HT1080 (cell line): ENCODE results near the gene MBOAT2. TPM values are rescaled to one million over a fixed set of nuclear protein-coding genes. Genes with fewer than 3 reads are reported as not detected.

Experiments used
- DNase-seq: peaks from one replicate; pipeline ENCODE4 v3.0.0-alpha.2; 2015; ENCODE audit warnings: low read depth
- total RNA-seq: library from RNA; depleted of rRNA; stranded (reverse); fragments of >200 nt; shearing (Covaris generic); gene quantifications from 2 replicates; pipeline ENCODE4 v1.2.3, GENCODE V29; 2014

Gene MBOAT2
- total RNA-seq, 1 experiment from 2014 or later, result 26.4 TPM

DNA sequence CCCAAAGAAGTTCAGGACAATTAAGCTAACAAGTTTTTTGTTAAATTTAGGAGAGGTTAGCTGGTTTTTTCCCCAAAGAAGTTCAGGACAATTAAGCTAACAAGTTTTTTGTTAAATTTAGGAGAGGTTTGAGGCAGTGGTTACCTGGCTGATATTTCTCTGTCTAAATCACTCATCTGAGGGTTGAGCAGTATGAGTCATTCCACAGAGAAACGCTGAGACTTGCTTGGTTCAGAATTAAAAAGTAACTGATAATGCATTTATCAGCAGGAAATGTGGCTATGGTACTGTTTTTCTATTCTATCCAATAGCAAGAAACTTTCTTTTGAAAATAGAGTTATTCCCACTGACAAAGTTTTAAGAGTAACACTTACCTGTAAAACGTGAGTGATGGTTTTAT is 143.2 kb downstream of the MBOAT2 start:
- no peak for DNase-seq

DNA sequence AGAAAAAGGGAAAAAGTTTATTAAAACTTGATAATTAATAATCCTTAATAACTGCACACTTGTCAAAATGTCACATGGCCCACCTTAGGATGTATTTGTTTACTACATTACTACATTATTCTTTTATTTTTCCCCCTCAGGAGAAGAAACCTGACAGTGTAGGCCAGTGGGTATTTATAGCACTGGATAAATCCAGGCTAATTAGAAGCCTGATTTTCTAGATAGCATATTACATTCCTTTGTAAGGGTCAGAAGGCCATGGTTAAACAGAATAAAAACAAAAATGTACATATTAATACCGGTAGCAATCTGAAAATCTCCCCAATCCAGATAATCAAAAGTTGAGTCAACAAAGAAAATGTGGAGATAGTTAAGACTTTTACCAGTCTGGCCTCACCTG is 144.6 kb downstream of the MBOAT2 start:
- DNase-seq, result no peak

DNA sequence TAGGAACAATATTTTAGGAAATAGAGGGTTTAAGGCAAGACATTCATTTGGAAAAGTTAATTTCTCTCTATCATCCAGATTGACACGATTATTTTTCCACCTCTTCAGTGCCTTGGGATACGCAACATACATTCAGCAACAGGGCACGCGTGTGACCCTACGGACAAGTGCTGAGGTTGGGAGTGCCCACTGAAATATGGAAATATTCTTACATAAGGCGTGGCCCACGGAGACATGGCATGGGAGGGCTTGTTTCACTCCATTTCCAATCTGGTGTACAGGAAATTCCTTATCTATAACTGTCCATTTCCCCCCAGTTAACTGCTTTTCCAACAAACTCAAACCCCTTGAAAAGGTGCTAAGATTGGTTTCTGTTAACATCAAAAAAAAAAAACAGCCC is 145.2 kb downstream of the MBOAT2 start:
- DNase-seq, result no peak

DNA sequence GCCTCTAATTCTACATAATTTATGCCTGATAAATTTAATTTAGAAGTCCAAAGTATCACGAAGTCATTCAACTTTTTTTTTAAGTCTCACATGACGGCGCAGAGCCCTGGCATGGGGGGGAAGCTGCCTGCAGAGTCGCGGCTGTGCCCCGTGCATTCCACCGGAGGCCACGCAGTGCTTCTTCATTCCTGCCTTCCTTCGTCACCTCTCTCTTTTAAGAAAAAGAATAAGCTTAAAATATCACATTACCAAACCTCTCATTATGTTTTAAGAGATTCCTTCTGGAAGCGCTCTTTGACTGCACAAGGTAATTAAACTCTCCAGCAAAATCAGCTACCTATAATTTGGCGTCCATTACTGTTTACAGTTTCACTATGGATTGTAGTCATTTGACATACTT is 145.8 kb downstream of the MBOAT2 start:
- DNase-seq, result no peak

DNA sequence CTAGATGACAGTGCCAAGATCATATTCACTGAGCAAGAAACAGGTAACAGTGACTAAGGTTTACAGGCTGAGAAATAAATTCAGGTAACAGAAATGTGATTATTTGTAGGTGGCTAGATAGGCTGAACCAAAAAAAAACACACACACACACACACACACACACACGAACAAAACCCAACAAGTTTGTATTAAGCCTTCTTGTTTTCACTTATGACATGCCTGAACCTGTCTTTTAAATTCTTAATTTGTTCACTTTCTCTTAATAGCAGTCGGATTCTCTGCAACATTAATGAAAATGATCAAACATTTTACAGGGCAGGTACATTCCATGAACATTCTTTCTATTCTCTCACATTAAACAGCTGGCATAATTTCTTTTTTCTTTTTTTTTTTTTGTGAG is 147.3 kb downstream of the MBOAT2 start:
- no peak for DNase-seq

DNA sequence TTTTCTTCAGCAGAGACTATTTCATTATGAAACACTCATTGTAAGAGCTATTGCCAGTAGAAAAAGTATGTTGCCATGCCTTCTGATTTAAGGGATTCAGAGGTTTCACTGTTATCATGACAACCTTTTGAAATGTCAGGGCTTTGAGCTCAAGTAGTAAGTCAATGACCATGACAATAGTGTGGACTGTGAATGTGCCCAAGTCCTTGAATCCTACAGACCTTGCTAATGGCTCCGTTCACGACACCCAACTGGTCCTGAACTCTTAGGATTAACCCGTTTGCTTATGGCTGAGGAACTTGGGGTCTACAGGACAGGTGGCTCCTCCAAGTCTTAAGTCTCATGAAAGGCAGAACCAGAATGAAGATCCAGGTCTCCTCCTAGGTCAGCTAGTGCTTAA is 148.5 kb downstream of the MBOAT2 start:
- no peak for DNase-seq

DNA sequence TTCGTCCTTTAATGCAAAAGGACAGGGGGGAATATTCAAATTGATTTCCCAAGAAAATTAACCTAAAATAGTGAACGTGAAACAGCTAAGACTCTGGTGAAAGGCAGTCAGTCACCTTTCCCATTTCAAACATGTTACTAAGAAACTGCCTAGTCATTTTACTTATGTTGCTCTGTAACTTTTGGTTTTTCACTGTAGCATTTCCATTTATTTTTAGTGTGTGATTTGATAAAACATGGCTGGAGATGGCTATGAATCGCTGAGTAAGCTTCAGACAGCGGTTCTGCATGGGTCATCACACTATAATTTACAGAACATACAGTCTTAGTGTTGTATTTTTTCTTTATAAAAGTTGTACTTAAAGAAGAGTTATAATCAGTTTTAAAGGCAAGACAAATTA is 150.1 kb downstream of the MBOAT2 start:
- DNase-seq, result no peak

DNA sequence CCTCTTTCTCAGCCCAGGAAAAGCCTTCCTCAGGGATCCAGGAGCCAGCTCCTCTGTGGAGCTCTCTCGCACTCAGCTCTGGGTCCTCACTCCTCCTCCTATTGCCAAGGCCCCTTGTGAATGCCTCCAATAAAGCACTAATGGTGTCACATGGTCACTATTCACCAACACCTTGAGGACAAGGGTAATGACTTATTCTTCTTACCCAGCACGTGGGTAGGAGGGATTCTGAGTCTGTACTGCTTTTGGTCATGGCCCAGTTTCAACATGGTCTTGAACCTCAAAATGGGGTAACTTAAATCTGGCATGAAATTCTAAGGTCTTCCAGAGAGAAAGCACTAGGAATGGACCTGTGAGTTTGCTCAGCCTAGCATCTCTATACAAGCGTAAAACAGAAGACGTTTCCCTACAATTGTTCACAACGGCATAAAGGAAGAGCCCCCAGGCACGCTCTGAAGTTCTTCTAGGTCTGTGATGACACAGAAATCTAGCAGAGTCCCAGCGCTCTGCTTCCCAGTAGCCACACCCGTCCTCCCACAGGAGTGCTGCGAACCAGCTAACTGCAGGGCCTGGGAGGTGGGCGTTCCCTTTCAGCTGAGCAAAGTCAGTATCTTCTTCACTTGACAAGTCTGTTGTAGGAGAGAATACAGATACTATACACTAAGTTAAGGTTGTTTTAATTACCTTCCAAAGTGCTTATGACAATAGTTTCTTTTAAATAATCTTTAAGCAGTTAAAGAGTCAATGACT is 151.5 kb downstream of the MBOAT2 start:
- no peak for DNase-seq

DNA sequence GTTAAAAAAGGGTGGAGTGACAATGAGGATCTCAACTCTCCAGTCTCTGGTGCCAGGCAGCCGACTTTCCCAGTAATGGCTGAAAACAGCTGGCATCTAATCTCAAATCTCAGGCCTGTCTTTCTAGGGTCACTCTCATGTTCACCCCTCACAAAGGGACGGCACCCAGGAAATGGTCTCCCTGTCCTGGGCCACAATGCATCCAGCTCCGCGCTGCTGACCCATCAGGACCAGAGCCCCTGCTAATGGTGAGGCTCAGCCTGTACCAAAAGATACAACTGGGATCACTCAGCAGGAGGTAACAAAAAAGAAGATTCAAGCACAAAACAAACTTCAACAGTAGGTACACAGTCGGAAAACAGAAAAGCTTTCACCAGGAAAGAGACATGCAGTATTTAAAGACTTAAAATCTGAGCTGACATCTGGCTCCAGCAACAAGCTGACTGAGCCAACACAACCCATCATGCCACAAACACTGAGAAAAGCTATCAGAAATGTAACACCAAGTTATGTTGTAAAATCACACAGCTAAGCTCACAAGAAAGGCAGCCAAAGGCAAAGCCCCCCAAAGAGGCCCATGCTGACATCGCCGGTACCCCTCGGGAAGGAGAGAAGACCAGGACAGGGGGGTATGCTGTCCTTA is 152.5 kb downstream of the MBOAT2 start:
- DNase-seq, result no peak

DNA sequence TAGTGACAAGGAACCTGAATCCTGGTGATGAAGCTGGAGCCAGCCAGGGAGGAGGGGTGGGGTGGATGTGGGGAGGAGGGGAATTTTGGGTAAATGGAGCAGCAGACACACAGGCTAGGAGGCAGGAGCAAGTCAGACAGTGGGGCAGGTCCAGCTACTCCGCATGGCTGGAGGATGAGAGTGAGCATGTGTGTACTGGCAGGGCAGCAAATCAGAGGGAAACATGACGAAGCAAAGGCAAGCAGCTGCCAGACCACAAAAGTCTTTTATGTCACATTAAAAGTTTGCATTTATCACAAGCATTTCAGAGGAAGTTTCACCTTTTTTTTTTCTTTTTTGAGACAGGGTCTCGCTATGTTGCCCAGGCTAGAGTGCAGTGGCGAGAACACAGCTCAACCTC is 154.2 kb downstream of the MBOAT2 start:
- DNase-seq, result peak; percentile 25

DNA sequence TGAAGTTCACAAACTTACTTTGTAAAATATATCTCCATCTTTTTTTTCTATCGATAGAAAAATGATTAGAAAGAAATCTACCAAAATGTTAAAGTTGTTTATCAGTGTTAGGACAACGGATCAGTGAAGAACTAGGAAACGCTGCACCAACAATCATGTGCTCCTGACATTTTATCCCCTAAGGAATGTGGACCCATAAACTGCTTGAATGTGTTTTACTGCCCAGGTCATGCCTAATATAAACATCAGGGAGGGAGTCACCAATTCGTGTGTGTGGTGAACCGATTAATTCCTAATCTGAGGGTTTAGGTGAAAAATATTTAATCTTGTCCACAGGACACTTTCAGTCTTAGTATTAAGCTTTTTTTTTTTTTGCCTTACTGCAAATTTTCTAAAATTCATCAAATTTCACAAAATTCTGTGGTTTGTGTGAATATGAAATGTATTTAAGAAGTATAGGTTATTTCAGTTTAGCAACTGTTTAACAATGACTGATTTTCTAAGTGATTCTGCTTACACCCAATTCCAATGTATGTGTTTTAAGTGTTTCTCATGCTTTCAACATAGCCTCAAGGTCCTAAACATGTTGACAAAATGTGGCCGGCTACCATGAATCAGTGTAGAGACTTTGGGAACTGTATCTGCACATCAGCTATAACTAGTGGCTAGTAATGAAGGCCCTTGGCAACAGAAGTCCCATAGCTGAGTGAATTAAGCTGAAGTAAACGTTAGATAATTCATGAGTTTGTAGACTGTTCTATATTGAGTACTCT is 155.0 kb downstream of the MBOAT2 start:
- no peak for DNase-seq

DNA sequence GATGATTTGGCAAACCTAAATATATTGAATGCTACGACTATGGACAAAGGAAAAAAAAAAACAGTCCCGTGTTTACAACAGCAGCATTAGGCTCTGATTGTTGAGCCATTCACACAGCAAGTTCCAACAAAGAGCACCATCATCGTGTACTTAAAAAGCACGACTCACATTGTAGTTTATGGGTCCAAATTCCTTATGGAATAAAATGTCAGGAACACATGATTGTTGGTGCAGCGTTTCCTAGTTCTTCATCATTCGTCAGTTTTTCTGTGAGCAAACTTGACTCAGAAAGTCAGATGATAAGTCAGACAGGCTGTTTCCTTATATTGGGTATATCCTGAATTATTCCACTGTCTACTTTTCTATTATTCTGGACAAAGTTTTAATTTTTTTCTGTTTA is 156.1 kb downstream of the MBOAT2 start:
- DNase-seq, result no peak

DNA sequence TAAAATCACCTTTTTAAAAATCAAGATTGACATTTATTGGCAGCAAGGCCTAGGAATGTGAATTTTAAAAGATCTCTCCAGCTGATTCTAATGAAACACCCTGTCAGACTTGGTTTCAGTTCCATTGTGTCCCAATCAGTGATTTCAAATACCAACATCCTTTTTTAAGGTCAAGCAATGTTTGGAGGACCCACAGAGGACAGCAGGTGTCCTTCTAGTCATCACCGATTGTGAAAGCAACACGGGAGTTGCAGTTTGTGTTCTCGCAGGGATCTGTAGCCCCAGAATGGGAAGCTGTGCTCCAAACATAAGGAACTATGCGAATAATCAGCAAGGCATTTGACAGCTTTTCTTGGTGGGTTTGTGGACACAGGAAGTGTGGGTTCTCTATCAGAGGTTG is 161.6 kb downstream of the MBOAT2 start:
- DNase-seq, result no peak

DNA sequence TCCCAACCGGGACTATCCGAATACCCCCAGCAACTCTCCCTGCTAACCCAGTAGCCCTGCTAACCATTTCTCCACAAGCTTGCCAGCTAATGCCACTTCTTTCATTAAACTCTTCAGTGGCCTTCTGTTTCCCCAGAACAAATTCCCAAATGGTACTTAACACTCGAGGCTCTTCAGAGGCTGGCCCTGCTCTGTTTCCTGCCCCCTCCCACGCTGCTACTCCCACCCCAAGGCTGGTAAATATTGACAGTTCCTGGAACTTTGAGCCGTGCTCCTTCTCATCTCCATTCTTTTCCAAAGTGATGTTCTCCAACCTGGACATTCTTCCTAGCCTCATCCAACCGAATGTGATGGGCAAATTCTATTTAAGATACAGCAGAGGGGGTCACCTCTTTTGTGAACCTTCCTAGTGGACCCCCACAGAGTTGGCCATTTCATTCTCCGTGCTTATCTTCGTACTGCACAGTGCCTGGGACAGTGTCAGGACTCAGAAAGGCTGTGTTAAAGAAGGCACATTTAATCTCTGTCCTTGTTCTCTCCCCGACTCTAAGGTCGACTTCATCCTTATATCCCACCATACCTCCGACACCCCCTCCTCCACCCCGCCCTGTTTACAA is 162.9 kb downstream of the MBOAT2 start:
- DNase-seq, result no peak

DNA sequence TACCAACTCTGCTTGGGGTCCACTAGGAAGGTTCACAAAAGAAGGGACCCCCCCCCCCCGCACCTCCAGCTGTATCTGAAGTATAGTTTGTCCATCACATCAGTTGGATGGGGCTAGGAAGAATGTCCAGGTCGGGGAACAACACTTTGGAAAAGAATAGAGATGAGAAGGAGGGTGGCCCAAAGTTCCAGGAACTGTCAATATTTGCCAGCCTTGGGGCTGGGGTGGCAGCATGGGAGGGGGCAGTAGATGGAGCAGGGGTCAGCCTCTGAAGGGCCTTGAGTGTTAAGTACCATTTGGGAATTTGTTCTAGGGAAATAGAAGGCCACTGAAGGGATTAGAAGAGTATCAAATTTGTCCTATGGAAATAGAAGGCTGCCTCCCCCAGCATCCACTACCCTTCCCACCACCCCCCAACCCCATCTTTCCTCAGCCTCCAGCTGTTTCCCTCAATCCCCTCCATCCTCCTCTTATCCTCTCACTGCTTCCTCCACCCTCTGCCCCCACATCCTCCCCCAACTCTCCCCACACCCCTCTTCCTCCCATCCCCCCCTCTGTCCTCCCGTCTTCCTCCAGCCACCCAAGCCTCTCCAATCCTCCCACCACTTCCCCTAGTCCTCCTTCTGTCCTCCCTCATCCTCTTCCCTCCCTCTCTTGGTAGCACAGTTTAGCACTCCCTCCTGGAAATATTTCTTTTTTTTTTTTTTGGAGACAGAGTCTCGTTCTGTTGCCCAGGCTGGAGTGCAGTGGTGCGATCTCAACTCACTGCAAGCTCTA is 164.1 kb downstream of the MBOAT2 start:
- DNase-seq, result no peak

DNA sequence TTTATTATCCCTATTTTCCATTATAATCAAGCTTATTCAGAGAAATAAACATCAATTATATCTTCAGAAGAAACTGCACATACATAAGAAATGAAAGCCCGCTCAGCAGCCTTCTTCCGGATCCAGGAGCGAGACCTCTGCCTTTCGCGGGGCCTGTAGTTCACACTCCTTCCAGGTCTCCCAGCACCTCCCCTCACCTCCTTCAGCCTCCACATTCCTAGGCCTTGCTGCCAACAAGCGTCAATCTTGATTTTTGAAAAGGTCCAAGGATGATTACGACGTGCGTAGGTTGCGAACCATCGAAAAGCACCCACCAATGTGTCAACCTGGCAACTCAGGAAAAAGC is 165.7 kb downstream of the MBOAT2 start:
- DNase-seq, result no peak

DNA sequence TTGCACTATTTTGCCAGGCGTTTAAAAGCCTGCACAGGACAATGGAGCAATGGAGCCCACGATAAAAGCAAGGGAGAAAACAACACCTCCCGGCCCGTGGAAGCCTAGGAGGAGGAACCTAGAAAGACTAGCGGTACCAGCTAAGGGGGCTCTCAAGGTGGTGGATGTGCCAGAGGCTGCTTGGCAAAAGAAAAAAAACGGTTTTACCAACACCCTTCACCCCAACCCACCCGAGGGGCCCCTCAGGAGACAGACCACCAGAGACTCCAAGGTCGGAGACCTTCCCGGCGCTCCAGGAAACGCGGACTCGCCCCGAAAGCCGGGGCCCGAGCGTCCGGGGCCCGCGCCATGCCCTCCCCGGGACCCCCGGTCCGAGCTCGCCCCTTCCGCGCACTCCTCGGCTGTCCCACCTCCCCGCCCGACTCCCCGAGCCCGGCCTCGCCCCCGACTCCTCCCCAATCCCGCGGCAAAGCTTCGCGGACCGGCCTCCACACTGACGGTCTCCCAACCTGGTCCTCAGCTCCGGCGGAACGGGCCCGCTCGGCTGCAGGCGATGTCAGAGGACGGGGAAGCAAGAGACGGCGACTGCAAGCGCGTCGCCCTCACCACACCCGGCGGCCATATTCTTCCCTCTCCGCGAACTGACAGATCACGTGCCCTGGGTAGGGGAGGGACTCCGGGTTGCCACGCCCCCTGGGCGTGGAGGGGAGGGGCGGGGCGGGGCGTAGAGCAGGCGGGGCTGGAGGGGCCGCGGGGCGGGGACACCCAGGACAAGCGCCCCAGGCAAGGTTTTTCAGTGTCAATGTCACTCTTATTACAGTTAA is 166.3 kb downstream of the MBOAT2 start, which contains the start of gene KIDINS220:
Gene KIDINS220, minus strand, starts transcription at position 643 of the 824 bp plus-strand sequence. CDS start 10,520 bp downstream, outside the sequence.
- DNase-seq, result peak; percentile 46

DNA sequence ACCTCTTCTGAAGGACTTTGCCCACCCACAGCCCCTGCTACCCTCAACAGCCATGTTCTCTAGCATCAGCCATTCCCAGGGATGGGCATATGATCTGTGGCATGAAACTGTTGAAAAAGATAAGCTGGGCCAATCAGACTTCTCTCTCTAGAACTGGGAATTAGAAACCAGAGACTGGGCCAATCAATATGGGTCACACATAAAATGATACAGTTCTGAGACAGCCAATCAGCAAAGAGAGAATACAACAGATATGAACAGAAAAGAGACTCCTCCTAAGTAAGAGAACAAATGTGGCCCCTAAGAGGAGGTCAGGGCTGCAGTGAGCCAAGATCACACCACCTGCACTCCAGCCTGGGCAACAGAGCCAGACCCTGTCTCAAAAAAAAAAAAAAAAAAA is 168.2 kb downstream of the MBOAT2 start:
- no peak for DNase-seq

DNA sequence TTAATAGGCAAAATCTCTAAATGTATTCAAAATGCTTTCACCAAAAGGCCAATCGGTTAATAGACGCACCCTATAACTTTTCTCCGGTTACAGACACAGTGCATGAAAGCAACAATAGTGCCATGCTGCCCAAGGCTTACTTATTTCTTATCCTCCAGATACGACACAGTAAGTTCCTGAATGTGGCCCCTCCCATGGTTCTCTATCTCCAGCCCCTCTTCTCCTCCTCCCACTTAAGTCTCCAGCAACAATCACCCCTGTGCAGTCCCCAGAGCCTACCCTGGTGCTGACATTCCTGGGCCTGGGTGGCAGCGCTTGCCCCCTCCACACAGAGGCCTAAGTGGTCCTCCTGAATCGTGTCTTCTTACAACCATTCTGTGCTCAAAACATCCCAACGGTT is 169.6 kb downstream of the MBOAT2 start:
- DNase-seq, result no peak

DNA sequence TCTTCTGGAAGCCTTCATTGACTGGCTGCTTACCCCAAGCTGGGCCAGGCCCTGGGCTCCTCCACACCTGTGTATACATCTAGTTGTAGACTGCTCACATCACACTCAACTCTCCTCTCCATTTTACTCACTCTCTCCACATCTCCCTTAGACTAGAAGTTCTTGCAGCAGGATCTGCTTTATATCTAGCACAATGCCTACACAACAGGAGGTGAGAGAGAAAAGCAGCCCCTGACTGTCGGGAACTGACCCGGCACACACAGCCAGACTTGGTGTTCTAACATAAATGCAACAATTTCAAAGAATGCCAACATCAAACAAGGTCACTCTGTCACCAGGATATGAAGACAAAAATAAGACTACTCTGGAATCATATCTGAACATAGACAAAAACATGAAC is 172.0 kb downstream of the MBOAT2 start:
- DNase-seq, result no peak
